ENCODE results near the gene GALNT2. TPM values are rescaled to one million over a fixed set of nuclear protein-coding genes. Genes with fewer than 3 reads are reported as not detected.

Gene GALNT2
- total RNA-seq, 4 donors from 2014 or later = 47.9 to 78.6 (median 60.0) TPM

GRCh38 chr1:230067871-230068620 lies 1.0 kb downstream of the GALNT2 start:
- no peaks in the 10 kb centered on the region for H3K9me3 ChIP-seq
- H3K4me3 ChIP-seq = peak overlapping the region; percentile 64 to 84 (median 79)
- WGBS, 2 donors = 0 to 2% methylated on average over 40 to 59 of the region's 59 CpGs
- peak overlapping the region; percentile 70 to 94 (median 90) for H3K27ac ChIP-seq
- no peak for DNase-seq (ENCODE audit: low spot score in 2 of 2)
- peaks cover 0 to 56% (median 14%) of the 10 kb centered on the region in 4 donors for H3K4me1 ChIP-seq
- TF ChIP-seq EP300 (IDR thresholded peaks at IDR 0.05) (peak in 1 of 2 donors; percentile 32), CTCF (IDR thresholded peaks at IDR 0.05) (no peak)
- H3K36me3 ChIP-seq = no peaks in the 10 kb centered on the region
- H3K27me3 ChIP-seq = no peaks in the 10 kb centered on the region

- WGBS, 2 donors = 20 to 23% methylated on average over 9 of the region's 9 CpGs
- peak overlapping the region in 3 of 4 donors; percentile 87 to 94 (median 94) for H3K27ac ChIP-seq
- H3K4me3 ChIP-seq = peak overlapping the region; percentile 64 to 84 (median 79)
- no peak for DNase-seq (ENCODE audit: low spot score in 2 of 2)
- no peaks in the 10 kb centered on the region for H3K36me3 ChIP-seq
- no peaks in the 10 kb centered on the region for H3K9me3 ChIP-seq
- TF ChIP-seq POLR2A (IDR thresholded peaks at IDR 0.05) = no peak
- TF ChIP-seq CTCF (IDR thresholded peaks at IDR 0.05) = no peak
- no peak for TF ChIP-seq EP300 (IDR thresholded peaks at IDR 0.05)
- H3K27me3 ChIP-seq = no peaks in the 10 kb centered on the region
- H3K4me1 ChIP-seq = peaks cover 0 to 61% (median 19%) of the 10 kb centered on the region in 4 donors
These were observed 1.5 kb downstream of the GALNT2 start for GRCh38 chr1:230068621-230068873.

GRCh38 chr1:230068952-230069684 lies 2.1 kb downstream of the GALNT2 start:
- 31 to 40% methylated on average over 13 of the region's 13 CpGs for WGBS, 2 donors
- Histone ChIP-seq H3K27me3 (no peaks in the 10 kb centered on the region), H3K9me3 (no peaks in the 10 kb centered on the region), H3K4me3 (peak overlapping the region; percentile 64 to 84 (median 79)), H3K4me1 (peaks cover 0 to 67% (median 25%) of the 10 kb centered on the region in 4 donors), H3K27ac (peak overlapping the region in 2 of 4 donors; percentile 94), H3K36me3 (no peaks in the 10 kb centered on the region)
- DNase-seq (ENCODE audit: low spot score in 2 of 2) = no peak
- TF ChIP-seq CTCF (IDR thresholded peaks at IDR 0.05) = no peak
- TF ChIP-seq EP300 (IDR thresholded peaks at IDR 0.05) = no peak
- no peak for TF ChIP-seq POLR2A (IDR thresholded peaks at IDR 0.05)

GRCh38 chr1:230069796-230070195 lies 2.8 kb downstream of the GALNT2 start:
- TF ChIP-seq EP300 (IDR thresholded peaks at IDR 0.05) (no peak), CTCF (IDR thresholded peaks at IDR 0.05) (no peak), POLR2A (IDR thresholded peaks at IDR 0.05) (no peak)
- no peaks in the 10 kb centered on the region for H3K36me3 ChIP-seq
- peak overlapping the region in 1 of 4 donors; percentile 30 for H3K27ac ChIP-seq
- DNase-seq (ENCODE audit: low spot score in 2 of 2) = no peak
- no peaks in the 10 kb centered on the region for H3K27me3 ChIP-seq
- no peak overlapping the region for H3K4me3 ChIP-seq
- peaks cover 0 to 73% (median 32%) of the 10 kb centered on the region in 4 donors for H3K4me1 ChIP-seq
- 66% methylated on average over 4 of the region's 4 CpGs for WGBS, 2 donors
- no peaks in the 10 kb centered on the region for H3K9me3 ChIP-seq

Data from tibial nerve (tissue), 4 donors.